ENCODE data around the gene NAGK.
"Not testable (repeated sequence)": the region's sequence is repeated elsewhere in the genome, so short reads cannot be mapped to it uniquely, and the experiment has no call there.

NAGK gene

DNA sequence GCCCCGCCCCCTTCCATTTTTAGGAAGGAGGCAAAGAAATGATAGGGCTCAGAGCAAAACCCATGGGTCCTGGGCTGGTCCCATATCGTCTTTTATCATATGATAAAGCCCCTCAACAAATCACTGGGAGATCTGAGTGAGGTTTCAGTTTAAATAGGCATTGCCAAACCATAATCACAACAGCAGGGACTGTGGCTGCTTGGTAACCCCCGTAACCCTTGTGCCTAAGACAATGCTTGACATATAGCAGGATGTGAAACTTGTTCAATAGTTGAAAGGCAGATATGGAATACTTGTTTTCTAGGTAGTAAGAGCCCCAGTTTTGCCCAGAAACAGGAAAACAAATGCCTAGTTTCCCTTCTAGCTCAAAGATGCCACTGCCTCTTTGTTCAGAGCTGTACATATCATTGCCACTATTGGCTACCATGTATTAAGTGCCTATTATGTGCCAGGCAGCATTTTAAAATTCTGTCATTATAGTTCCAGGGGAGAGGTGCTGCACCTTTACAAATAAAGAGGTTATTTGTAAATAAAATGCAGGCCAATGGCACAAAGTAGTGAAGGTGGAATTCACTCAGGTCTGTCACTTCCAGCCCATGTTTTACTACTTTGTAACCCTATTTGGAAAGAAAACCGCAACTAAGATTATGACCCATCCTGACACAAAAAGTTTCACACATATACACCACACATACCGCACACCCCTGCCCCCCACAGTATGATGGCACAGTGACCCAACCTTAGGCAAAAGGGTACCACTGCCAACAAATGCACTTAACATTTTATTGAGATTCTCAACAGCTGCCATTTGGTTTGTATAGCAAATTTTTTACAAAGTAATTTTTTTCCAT lies 14.2 kb downstream of the NAGK start (continued):
- no peak for TF ChIP-seq PPARA (CRISPR knock-in tag; IDR thresholded peaks at IDR 0.05; ENCODE audit: borderline replicate concordance)
- no peak for TF ChIP-seq ZNF565 (CRISPR knock-in tag; conservative IDR thresholded peaks at IDR 0.05; ENCODE audit: low read depth)
- no peak for TF ChIP-seq ZFP3 (CRISPR knock-in tag; IDR thresholded peaks at IDR 0.05)

DNA sequence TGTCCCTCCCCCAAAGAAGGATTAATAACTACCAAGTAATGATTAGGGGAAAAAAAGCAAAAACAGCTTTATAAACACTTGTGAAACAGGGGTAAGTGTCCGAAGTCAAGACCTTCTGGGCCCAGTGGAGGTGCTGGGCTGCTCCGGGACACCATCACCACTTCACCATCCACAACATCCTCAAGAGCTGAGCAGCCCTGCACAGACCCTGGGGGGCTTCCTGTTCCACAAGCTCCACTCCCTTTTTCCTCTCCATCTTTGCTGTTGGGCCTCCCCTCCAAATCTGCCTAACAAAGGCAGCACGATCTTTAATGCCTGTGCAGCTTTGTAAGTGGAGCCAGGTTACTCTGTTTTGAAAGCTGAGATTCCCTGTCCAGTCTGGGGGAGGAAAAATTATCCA lies 14.8 kb downstream of the NAGK start:
- ATAC-seq: peak; percentile 25; the same call in 1 of the 3 replicates

DNA sequence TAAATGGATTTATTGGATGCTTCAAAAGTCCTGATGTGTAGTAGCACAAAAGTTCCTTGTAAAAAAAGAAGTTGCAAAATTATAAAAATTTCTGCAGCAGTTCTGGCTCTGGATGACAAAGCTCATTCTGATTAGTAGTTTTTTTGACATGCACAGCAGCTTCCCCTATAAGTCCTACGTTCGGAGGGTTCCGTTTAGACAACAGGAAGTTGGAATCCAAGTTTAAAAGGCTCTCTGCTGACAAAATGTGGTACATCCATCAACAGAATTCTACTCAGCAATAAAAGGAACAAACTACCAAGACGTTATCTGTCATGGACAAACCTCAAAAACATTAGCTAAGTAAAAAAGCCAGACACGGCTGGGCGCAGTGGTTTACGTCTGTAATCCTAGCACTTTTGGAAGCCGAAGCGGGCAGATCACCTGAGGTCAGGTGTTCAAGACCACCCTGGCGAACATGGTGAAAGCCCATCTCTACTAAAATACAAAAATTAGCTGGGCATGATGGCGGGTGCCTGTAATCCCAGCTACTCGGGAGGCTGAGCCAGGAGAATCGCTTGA lies 15.4 kb downstream of the NAGK start:
- ATAC-seq: not testable (repeated sequence)

DNA sequence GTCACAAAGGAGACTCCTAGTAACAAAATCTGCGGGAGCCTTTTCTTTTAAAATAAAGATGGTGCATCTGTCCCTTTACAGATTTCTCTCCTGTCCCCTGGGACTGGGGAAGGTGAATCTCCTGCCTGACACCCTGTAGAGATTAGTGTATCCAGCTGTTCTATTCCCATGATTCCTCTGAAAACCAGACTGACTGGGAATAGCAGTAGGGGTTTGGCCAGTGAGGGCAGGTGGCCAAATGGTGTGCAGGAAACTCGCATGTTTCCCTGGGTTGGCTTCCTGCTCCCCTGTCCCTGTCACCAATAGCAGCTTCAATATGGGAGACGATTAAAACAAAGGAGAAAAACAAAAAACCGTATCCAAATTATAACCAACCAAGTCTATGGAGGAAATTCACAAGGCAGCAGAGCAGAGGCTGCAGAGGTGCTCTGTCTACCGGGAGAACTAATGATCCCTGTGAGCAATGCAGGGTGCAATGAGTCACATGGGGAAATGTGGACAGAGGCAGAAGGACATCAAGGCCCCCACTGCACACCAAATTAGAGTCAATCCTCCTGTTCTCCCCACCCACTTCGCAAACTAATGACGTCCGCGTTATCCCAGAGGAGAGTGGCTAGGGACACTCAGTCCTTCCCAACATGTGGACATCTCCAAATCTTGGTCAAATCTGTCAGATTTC lies 17.0 kb downstream of the NAGK start:
- not testable (repeated sequence) for ATAC-seq

DNA sequence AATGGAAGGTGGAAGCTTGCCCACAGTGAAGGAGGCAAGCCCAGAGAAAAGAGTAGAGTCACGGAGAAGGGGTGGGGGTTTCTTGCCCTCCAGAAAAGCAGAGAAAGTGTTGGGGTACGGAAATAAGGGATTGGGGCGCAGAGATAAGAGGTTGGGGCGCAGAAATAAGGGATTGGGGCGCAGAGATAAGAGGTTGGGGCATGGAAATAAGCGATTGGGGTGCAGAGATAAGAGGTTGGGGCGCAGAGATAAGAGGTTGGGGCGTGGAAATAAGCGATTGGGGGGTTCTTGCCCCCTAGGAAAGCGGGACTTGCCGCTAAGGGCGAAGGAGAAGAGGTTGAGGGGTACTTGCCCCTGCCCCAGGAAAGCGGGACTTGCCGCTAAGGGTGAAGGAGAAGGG lies 21.0 kb downstream of the NAGK start:
- ATAC-seq: not testable (repeated sequence)

DNA sequence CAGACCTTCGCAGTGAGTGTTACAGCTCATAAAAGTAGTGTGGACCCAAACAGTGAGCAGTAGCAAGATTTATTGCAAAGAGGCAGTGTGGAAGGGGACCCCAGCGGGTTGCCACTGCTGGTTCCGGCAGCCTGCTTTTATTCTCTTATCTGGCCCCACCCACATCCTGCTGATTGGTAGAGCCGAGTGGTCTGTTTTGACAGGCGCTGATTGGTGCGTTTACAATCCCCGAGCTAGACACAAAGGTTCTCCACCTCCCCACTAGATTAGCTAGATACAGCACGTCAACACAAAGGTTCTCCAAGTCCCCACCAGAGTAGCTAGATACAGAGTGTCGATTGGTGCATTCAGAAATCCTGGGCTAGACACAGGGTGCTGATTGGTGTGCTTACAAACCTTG lies 23.4 kb downstream of the NAGK start:
- not testable (repeated sequence) for ATAC-seq

DNA sequence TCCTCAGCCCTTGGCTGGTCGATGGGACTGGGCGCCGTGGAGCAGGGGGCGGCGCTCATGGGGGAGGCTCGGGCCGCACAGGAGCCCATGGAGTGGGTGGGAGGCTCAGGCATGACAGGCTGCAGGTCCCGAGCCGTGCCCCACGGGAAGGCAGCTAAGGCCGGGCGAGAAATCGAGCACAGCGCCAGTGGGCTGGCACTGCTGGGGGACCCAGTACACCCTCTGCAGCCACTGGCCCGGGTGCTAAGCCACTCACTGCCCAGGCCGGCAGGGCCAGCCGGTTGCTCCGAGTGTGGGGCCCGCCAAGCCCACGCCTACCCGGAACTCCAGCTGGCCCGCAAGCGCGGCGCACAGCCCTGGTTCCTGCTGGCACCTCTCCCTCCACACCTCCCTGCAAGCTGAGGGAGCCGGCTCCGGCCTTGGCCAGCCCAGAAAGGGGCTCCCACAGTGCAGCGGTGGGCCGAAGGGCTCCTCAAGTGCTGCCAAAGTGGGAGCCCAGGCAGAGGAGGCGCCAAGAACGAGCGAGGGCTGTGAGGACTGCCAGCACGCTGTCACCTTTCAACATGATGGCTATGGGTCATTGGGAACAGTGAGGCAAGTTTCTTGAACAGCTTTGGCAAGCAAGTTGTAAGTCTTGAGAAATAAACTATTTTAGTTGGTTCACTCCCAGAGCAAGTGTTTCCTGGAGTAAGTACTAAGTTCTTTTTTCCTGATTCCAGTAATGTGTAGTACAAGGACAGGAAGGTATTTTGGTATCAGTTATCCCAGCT lies 24.2 kb downstream of the NAGK start:
- ATAC-seq: not testable (repeated sequence)

DNA sequence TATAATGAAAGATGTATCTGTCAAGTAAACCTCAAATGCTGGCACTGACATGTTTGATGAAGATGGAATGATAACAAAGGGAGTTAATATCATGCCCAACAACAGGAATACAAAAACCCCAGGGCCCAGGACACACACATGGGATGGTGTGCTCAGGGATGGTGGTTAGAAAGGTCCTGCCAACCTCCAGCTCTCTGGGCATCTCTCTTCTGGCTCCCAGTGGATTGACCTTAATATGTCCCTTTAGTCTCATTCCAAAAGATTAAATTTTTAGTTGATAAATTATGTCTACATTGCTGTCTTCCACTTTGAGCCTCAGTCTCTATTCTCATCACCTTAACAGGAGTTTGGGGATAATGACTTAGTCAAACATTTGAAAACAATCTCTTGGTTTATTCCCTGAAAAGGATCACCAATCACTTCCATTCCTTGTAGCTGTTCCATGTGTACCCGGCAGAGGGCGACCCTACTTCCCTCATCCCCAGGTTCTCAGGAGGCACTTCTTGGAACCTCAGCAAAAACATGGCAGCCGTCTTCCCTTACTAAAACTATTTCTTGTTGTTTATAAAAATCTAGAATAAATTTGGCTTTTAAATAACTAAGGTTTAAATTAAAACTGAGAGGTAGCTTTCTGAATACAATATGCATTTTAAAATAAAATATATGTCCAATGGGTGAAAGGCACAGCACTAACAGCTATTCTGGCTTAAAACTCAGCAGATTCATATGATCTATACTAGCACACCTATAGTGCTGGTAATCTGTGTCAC lies 31.9 kb downstream of the NAGK start:
- ATAC-seq: peak; percentile 98
- no peak for TF ChIP-seq BACH2 (CRISPR knock-in tag; IDR thresholded peaks at IDR 0.05; ENCODE audit: borderline replicate concordance)
- no peak for TF ChIP-seq ZFP30 (CRISPR knock-in tag; IDR thresholded peaks at IDR 0.05)
- TF ChIP-seq SNAI2 (CRISPR knock-in tag; IDR thresholded peaks at IDR 0.05): no peak
- TF ChIP-seq ARNTL (CRISPR knock-in tag; IDR thresholded peaks at IDR 0.05; ENCODE audit: borderline replicate concordance, low read depth): no peak
- TF ChIP-seq, protein P1, sequence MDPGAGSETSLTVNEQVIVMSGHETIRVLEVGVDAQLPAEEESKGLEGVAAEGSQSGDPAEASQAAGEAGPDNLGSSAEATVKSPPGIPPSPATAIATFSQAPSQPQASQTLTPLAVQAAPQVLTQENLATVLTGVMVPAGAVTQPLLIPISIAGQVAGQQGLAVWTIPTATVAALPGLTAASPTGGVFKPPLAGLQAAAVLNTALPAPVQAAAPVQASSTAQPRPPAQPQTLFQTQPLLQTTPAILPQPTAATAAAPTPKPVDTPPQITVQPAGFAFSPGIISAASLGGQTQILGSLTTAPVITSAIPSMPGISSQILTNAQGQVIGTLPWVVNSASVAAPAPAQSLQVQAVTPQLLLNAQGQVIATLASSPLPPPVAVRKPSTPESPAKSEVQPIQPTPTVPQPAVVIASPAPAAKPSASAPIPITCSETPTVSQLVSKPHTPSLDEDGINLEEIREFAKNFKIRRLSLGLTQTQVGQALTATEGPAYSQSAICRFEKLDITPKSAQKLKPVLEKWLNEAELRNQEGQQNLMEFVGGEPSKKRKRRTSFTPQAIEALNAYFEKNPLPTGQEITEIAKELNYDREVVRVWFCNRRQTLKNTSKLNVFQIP (CRISPR knock-in tag; IDR thresholded peaks at IDR 0.05; ENCODE audit: borderline replicate concordance, low read depth): no peak
- no peak for TF ChIP-seq ZFP3 (CRISPR knock-in tag; IDR thresholded peaks at IDR 0.05)
- no peak for TF ChIP-seq OSR1 (CRISPR knock-in tag; IDR thresholded peaks at IDR 0.05)
- no peak for TF ChIP-seq ZC3H10 (CRISPR knock-in tag; IDR thresholded peaks at IDR 0.05)
- TF ChIP-seq, protein P2, sequence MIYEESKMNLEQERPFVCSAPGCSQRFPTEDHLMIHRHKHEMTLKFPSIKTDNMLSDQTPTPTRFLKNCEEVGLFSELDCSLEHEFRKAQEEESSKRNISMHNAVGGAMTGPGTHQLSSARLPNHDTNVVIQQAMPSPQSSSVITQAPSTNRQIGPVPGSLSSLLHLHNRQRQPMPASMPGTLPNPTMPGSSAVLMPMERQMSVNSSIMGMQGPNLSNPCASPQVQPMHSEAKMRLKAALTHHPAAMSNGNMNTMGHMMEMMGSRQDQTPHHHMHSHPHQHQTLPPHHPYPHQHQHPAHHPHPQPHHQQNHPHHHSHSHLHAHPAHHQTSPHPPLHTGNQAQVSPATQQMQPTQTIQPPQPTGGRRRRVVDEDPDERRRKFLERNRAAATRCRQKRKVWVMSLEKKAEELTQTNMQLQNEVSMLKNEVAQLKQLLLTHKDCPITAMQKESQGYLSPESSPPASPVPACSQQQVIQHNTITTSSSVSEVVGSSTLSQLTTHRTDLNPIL (CRISPR knock-in tag; IDR thresholded peaks at IDR 0.05; ENCODE audit: low read depth): no peak
- no peak for TF ChIP-seq CSDC2 (CRISPR knock-in tag; IDR thresholded peaks at IDR 0.05)
- TF ChIP-seq, protein P3, sequence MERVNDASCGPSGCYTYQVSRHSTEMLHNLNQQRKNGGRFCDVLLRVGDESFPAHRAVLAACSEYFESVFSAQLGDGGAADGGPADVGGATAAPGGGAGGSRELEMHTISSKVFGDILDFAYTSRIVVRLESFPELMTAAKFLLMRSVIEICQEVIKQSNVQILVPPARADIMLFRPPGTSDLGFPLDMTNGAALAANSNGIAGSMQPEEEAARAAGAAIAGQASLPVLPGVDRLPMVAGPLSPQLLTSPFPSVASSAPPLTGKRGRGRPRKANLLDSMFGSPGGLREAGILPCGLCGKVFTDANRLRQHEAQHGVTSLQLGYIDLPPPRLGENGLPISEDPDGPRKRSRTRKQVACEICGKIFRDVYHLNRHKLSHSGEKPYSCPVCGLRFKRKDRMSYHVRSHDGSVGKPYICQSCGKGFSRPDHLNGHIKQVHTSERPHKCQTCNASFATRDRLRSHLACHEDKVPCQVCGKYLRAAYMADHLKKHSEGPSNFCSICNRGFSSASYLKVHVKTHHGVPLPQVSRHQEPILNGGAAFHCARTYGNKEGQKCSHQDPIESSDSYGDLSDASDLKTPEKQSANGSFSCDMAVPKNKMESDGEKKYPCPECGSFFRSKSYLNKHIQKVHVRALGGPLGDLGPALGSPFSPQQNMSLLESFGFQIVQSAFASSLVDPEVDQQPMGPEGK (CRISPR knock-in tag; IDR thresholded peaks at IDR 0.05; ENCODE audit: borderline replicate concordance): no peak
- no peak for TF ChIP-seq TOX (CRISPR knock-in tag; IDR thresholded peaks at IDR 0.05; ENCODE audit: borderline replicate concordance)
- no peak for TF ChIP-seq ZNF70 (CRISPR knock-in tag; IDR thresholded peaks at IDR 0.05)
- TF ChIP-seq PPARA (CRISPR knock-in tag; IDR thresholded peaks at IDR 0.05; ENCODE audit: borderline replicate concordance): no peak
- TF ChIP-seq, protein P4, sequence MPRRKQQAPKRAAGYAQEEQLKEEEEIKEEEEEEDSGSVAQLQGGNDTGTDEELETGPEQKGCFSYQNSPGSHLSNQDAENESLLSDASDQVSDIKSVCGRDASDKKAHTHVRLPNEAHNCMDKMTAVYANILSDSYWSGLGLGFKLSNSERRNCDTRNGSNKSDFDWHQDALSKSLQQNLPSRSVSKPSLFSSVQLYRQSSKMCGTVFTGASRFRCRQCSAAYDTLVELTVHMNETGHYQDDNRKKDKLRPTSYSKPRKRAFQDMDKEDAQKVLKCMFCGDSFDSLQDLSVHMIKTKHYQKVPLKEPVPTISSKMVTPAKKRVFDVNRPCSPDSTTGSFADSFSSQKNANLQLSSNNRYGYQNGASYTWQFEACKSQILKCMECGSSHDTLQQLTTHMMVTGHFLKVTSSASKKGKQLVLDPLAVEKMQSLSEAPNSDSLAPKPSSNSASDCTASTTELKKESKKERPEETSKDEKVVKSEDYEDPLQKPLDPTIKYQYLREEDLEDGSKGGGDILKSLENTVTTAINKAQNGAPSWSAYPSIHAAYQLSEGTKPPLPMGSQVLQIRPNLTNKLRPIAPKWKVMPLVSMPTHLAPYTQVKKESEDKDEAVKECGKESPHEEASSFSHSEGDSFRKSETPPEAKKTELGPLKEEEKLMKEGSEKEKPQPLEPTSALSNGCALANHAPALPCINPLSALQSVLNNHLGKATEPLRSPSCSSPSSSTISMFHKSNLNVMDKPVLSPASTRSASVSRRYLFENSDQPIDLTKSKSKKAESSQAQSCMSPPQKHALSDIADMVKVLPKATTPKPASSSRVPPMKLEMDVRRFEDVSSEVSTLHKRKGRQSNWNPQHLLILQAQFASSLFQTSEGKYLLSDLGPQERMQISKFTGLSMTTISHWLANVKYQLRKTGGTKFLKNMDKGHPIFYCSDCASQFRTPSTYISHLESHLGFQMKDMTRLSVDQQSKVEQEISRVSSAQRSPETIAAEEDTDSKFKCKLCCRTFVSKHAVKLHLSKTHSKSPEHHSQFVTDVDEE (CRISPR knock-in tag; IDR thresholded peaks at IDR 0.05): no peak
- no peak for TF ChIP-seq ZNF8 (CRISPR knock-in tag; IDR thresholded peaks at IDR 0.05)
- TF ChIP-seq GLIS3 (CRISPR knock-in tag; IDR thresholded peaks at IDR 0.05): no peak

All from SK-N-SH treated with all-trans-retinoic acid at 6 μM for 48 hours (cell line).